GM21423 (cell line): ENCODE data around the gene BCL7A.
"Not testable (repeated sequence)": the region's sequence is repeated elsewhere in the genome, so short reads cannot be mapped to it uniquely, and the experiment has no call there.

ENCODE experiments used
- ATAC-seq: cut with Tn5 transposase; IDR thresholded peaks from one replicate; pipeline ENCODE4 v1.9.1; 2021; ENCODE audit warnings: mild to moderate bottlenecking, moderate library complexity; ENCODE audit not compliant: unreplicated experiment

Gene BCL7A

DNA sequence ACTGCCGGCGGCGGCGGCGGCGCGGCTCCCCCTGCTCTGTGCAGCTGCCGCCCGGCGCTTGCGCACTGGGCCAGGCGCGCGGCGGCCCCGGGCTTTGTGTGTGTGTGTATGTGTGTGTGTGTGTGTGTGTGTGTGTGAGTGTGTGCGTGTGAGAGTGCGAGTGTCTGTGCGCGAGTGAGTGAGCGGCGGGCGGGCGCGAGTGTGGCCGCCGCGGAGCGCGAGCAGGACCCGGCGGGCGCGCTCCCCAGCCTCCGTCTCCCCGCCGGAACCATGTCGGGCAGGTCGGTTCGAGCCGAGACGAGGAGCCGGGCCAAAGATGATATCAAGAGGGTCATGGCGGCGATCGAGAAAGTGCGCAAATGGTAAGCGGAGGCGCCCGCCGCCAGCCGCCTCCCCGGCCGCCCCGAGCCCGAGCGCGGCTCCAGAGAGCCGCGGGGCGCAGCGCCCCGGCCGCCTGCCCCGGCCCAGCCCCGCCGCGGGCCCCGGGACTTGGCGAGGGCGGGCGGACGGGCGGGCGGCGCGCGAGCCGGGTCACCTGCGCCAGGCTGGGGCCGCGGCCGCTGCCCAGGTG is at the start of gene BCL7A:
TSS of gene BCL7A (plus strand) at position 63 of the 571 bp plus-strand sequence. CDS start at position 271, 208 bp downstream.
- no peak for ATAC-seq

DNA sequence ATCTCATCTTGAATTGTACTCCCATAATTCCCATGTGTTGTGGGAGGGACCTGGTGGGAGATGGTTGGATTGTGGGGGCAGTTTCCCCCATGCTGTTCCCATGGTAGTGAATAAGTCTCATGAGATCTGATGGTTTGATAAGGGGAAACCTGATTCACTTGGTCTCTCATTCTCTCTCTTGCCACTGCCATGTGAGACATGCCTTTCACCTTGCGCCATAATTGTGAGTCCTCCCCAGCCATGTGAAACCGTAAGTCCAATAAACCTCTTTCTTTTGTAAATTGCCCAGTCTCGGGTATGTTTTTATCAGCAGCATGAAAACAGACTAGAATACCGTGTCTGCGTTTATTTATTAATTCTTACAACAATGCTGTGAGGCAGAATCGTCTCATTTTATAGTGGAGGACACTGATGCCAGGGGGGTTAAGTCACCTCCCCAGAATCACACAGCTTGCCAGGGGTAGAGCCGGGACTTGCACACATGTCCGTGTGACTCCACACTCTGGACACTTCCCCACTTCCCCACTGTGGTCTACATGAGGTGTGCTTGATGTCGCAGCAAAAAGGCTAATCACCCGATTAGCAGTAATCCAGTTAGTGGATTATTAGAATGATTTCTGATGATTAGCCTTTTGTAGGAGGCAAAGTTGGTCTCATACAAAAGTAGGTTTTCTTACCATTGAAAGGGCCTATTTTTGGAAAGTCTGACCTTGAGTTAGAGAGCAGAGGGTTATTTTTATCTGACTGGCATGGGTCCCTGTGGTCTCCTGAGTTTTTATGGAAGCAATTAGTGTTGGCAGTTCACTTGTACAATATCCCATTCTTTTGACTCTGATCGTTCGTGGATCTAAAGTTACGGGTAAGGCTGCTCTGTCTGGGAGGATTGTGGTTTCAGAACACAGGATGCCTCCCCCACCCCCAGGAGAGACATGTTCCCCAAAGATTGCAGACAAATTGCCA is 47.4 kb upstream of the BCL7A start:
- ATAC-seq: no peak

DNA sequence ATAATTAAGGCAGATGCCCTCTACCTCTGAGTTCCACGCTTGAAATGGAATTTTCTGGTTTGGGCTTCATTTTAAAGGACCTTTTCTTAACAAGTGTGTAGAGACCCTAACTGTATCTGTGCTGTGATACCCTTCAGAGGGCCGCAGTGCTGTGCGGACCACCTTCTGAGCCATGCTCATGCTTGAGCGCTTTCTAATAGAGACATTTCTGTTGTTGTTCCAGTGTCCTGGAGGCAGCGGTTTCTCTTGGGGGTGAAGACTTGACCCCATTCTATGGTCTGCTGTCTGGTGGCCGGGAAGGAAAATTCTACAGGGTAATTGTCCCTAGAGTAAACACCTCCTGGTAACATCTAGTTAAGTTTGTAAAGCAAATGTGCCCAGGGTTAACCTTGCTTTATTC is 46.7 kb upstream of the BCL7A start:
- no peak for ATAC-seq

DNA sequence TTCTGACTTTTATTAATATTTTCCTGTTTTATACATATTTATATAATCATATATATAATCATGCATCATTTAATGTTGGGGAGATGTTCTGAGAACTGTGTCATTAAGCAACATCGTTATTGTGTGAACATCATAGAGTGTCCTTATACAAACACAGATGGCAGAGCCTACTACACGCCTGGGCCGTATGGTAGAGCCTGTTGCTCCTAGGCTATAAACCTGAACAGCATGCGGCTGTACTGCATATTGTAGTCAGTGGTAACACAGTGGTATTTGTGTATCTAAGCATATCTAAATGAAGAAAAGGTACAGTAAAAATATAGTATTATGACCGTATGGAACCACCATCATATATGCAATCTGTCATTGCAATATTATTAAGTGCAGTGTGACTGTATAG is 44.7 kb upstream of the BCL7A start:
- ATAC-seq: no peak

DNA sequence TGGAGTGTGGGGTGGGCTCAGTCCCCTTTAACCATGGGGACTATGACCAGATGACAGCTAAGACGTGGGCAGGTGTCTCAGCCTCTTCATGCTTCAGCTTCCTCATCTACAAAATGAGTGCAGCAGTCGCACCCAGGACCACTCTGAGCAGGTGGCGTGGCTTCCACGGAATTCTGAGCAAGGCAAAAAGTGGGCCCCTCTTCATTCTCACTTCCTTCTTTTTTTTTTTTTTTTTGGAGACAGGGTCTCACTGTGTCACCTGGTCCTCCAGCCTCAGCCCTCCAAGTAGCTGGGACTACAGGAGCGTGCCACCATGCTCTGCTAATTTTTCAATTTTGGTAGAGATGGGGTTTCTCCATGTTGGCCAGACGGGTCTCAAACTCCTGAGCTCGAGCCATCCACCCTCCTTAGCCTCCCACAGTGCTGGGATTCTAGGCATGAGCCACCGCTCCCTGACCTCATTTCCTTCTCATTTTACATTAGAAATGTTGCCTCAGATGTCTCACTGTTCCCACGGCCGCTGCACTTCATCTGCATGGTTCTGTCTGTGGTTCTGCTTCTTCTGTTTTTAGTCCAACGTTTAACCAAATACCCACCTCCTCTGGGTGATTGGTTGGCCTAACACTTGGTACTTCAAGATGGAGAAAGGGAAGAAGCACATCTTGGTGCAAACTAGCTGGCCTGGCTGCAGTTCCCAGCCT is 41.3 kb upstream of the BCL7A start:
- no peak for ATAC-seq

DNA sequence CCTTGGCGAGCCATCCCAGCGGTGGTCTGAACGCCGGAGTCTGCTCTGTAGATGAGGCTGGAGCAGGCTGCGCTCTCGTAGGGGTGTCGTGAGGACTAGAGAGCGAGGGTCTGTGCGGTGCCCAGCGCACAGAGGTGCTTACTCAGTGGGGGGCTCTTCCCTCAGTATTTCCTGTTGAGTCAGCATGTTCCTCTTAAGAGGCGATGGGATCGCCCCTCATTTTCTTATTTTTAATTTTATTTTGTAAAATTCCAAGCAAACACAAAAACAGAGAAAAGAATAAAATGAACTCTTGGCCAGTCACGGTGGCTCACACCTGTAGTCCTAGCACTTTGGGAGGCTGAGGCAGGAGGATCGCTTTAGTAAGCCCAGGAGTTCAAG is 40.8 kb upstream of the BCL7A start:
- ATAC-seq: no peak

DNA sequence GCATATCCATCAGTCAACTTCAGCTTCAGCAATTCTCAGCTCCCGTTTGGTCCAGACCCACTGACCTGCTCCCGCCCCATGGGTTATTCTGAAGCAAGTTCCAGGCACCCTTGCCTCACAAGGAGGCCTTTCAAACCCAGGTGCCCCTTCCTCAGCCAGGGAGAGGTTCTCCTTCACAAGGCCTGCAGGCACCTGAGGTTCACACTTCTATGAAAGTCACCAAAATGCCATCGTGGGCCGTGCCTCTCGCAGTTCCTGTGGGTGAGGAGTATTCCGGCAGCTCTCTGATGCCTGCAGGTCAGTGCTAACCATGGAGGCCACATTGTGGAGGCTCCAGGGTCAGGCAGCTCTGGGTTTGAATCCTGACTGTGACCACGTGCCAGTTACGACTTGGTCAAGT is 40.2 kb upstream of the BCL7A start:
- no peak for ATAC-seq

DNA sequence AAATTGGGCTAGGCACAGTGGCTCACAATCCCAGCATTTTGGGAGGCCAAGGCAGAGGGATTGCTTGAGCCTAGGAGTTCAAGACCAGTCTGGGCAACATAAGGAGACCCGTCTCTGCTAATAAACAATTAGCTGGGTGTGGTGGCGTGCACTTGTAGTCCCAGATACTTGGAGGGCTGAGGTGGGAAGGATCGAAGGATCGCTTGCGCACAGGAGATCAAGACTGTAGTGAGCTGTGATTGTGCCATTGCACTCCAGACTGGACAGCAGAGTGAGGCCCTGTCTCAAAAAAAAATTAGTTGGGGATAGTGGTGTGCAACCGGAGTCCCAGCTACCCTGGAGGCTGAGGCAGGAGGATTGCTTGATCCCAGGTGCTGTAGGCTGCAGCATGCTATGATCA is 38.7 kb upstream of the BCL7A start:
- no peak for ATAC-seq

DNA sequence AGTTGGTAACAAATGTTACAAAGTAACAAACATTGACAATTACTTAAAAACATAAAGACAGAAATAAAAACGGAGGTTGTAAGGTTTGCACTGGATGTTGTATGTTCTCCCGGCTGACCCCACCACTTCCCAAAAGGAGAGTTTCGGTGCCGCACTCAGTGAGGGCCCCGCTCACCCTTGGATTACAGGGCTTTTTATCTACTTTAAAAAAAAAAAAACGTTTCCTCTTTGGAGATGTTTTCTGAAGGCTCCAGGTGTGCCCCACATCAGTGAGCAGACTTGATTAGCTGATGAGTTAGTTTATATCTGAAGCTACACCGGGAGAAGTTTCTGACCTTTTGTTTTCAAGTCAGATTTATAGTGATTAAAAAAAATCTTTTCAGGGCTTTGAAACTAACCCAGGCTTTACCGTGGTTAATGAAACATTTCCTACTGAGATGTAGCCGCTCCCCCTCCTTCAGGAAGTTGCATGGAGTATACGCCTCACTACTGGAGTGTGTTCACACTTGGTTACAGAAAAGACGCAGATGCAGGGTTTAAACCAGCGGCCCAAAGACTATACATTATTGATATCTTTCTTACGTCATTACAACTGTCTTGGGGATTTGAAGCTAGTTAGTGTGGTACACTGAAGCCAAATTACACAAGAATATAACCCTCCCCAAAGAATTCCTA is 38.0 kb upstream of the BCL7A start:
- no peak for ATAC-seq

DNA sequence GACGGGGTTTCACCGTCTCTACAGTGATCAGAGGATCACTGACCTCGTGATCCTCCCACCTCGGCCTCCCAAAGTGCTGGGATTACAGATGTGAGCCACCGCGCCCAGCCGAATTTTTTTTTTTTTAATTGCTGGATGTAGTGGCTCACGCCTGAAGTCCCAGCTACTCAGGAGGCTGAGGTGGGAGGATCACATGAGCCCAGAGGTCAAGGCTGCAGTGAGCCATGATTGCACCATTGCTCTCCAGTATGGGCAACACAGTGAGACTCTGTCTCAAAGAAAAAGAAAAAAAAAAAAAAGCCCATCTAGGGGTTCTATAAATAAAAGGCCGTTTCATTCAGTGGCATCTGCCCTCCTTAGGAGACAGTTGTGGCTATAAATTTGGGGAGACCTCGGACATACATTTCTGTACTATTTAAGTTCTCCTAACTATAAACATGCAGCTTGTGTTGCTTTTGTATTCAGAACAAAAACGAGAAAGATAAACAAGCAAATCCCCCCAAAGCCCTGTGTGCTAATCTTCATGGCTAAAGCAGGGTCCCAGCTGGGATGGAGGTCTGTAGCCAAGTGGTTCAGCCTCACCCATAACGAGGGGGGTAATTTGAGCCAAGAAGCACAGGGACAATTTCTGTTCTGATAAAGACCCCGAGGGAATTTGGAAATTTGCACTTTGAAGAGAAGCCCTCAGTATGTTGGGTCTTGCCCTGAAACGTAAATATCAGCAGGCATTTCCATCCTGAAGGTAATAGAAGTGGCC is 35.0 kb upstream of the BCL7A start:
- ATAC-seq: no peak

DNA sequence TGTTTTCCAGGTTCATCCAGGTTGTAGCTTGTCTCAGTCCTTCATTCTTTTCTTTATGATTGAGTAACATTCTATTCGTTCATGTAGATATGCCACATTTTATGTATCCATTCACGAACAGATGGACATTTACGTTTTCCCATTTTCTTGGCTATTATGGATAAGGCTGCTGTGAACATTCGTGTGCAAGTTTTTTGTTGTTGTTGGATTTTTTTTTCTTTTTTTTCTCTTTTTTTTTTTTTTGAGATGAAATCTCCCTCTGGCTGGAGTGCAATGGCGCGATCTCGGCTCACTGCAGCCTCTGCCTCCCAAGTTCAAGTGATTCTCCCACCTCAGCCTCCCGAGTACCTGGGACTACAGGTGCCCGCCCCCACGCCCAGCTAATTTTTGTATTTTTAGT is 33.2 kb upstream of the BCL7A start:
- ATAC-seq: not testable (repeated sequence)

DNA sequence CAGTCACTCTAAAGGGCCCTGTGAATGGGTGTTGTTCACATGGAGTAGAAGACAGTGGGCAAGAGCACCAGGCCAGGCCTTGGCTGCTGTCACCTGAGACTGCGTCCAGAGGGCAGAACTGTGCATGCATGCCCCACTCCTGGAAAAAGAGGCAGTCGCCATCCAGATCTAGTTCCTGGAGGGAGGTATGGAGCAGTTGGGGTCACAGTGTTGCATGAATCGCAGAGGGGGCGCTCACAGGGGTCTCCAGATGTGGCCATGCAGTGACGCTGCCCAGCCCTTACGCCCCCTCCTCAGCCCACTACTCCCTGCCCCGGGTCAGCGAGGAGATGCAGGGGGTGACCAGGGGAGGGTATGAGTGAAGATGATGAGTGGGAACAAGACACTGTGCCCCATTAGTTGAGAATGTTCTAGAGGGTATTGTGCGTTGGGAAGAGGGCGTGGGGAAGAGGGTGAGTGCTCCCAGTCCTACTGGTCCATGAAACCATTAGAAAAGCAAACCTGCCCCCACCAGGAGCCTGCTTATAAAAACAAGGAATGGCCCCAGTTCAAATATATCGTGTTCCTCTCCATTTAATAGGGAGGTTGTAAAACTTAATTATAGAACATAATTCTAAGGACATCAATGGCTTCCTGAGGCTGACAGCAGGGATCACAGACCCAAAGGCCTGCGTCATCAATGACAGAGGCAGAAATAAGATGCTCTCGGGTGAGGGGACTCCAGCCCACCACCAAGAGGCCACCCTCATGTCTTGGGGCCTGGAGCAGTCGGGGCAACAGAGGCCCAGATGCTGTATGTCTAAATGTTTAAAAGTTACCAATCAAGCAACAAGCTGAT is 32.2 kb upstream of the BCL7A start:
- ATAC-seq: no peak

DNA sequence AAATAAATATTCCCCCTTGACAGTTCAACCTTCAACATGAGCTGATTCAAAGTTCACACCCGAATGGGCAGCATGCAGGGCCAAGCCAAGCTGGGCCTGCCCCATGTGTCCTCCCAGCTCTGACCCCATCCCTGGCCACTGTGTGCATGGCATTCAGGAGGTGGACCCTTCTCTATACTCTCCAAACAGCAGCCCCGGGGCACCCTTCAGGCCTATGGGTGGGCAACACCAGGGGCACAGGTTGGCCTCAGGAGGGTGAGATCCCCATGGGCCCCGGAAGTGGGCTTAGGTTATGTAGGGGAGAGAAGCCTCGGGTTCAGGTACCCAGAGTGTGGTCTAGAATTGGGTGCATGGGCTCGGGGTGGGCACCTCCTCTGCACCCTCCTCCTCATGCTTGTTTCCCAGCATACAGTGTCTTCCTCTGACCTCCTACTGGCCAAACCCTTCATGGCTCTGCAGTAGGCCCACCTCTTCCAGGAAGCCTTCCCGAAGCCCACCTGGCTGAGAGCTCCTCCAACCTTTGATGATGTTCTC is 31.5 kb upstream of the BCL7A start:
- no peak for ATAC-seq

DNA sequence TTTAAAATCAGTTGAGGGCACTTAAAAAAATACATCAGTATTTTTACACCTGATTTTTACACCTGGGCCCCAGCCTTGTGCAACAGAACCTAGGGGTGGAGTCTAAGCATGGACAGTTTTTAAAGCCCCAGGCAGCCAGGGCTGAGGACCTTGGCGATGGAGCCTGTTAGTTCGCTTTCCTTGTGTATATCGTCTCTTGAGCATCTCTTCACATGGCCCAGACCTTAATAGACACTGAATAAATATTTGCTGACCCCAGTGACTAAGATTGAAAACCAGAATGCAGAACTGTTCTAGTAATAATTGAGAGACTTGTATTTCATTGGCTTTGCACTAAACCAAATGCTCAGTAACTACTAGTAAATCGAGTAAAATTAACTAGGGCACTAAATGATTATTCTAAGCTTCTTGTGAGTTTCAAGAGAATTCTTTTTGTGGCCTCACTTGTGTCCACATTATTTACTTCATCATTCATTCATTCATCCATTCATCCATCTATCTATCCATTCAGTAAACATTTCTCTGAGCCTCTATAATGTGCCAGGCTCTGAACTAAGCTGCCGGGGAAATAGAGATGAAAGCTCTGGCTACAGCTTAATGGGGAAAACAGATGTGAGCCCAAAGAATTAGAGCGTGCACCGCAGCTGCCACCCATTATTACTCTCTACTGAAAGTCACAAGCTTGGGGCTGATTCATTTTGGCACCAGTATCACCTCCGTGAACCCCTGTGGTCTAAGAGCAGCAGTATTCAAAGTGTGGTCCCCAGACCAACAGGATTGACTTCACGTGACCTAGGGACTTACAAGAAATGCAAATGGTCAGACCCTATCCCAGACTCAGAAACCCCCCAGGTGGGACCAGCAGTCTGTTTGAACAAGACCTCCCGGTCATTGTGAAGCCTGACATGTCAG is 30.7 kb upstream of the BCL7A start:
- peak; percentile 75 for ATAC-seq

DNA sequence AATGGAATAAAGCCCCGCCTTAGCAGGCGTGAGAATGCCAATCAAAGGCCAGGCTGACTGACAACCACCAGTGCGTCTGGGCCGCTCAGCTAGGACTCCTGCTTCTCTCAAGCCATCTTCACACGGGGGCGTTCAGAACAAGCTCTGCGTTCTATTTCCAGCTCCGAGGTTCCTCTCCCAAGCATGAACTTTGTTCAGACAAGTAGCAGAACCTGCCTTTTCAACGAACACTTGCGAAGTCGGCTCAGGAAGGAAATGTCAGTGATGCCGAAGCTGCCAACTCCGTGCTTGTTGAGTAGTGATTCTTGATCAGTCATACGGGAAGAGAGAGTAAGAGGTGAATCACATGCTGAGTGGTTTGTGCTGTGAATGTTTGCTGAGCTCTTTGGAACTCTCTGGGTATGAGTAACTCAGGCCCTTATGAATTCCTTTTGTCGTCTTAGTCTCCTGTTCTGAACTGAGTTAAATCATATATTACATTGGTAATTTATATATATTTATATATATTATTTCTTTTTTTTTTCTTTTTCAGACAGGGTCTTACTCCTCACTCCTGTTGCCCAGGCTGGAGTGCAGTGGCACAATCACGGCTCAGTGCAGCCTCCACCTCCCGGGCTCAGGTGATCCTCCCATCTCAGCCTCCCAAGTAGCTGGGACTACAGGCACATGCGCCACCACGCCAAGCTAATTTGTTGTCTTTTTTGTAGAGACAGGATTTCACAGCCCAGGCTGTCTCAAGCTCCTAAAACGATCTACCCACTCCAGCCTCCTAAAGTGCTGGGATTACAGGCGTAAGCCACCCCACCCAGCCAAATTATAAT is 29.4 kb upstream of the BCL7A start:
- ATAC-seq: peak; percentile 72

DNA sequence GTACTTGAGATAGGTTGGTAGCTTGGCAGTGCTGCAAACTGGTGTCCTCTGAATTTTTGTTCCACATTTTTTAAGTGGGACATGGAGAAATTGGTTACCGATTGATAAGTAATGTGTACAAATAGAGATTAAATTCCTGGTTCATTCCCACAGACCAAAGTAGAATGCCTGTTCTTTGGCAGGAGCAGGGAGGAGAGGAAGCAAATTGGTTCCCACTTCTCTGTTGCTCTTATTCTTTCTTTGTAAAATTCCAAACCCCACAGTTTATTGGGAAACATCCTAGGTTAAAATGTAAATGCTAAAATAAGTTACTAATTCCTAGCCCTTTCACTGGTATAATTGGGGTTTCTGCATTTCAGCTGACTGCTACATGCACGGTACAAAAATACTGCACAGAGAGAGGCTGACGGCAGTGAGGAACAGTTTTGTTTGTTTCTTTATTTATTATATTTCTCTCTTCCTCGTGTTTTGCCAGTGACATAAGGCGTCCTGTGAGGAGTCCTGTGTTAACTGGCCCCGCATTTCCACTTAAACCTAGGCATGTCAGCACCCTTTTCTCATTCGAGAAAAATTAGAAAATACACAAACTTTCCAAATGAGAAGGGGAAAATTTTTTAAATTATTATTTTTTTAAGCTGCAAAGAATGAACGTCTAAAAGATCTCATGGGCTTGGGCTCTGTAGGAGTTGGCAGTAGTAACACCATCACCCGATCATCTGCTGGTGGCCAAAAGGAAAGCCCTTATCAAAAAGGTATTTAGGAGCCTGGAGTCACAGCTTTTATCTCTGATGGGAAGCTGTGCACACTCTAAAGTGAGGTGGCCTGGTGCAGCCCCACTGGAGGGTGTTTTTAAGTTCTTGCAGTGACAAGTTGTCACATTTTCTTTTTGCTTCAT is 25.4 kb upstream of the BCL7A start:
- no peak for ATAC-seq
